T-helper 1 cell (primary cell): ENCODE data around the gene LPCAT1.
"Not testable (repeated sequence)": the region's sequence is repeated elsewhere in the genome, so short reads cannot be mapped to it uniquely, and the experiment has no call there.

Source experiments
- DNase-seq, 5 donors: peaks; one replicate each; pipeline ENCODE4 v3.0.0-alpha.2; 2012 to 2020

Gene LPCAT1

DNA sequence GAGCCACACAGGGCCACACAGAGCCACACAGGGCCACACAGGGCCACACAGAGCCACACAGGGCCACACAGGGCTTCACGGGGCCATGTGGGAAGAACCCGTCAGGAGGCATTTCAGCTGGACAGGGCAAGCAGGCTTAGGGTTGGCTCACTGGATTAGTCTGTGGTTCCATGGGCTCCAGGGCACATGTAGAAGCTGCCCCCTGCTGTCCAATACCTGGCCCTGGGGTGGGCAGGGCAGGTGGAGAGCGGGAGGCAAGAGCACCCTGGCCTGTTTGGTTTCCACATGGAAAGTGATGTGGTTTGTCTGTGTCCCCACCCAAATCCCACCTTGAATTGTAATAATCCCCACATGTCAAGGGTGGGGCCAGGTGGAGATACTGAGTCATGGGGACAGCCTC lies 16.4 kb upstream of the LPCAT1 start:
- DNase-seq, result no peak

DNA sequence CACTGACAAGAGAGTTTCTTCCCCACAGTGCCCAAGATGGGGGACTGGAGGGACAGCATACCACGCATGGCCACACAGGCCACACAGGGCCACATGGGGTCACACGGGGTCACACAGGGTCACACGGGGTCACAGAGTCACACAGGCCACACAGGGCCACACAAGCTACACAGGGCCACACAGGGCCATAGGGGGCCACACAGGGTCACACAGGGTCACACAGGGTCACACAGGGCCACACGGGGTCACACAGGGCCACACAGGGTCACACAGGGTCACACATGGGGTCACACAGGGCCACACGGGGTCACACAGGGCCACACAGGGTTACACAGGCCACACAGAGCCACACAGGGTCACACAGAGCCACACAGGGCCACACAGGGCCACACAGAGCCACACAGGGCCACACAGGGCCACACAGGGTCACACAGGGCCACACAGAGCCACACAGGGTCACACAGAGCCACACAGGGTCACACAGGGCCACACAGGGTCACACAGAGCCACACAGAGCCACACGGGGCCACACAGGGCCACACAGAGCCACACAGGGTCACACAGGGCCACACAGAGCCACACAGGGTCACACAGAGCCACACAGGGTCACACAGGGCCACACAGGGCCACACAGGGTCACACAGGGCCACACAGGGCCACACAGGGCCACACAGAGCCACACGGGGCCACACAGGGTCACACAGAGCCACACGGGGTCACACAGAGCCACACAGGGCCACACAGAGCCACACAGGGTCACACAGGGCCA lies 15.8 kb upstream of the LPCAT1 start:
- DNase-seq, result not testable (repeated sequence)

DNA sequence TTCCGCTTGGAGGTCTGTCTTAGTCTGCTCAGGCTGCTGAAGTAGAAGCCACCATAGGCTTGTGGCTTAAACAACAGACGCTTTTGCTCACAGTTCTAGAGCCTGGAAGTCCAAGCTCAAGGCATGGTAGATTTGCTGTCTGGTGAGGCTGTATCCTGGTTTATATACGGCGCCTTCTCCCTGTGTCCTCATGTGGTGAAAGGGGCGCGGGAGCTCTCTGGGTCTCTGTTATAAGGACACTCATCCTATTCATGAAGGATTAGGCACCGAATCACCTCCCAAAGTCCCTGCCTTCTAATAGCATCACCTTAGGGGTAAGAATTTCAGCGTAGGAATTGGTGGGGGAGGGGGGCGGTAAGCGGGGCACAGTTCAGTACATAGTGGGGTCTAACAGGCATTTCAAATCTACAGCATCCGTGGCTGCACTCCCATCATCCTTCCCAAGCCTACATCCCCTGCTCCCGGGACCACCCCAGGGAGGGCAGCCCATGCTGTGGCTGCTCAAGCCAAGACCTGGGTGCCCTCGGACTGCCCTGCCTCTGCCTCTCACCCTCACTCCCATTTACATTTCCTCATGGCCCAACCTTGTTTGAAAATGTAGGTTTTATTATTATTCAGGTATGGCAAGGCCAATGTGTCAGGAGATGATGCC lies 15.1 kb upstream of the LPCAT1 start:
- no peak for DNase-seq

DNA sequence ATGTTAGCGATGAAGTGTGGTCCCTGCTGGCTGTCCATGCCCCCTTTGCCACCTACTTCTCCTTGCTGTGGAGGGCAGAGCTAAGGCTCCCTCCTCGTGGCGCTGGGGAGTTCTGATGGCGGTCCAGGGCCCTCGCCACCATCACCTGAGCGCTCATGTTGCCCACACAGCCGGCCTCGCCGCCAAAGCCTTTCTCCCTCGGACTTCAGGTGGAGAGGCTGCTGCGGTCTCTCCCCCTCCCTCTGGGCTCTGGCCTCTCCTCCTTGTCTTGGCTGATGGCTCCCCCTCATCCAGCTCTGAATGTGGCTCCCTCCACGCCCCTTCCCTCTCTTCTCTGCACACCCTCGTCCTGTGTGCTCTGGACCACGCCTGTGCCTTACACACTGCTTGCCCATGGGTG lies 14.5 kb upstream of the LPCAT1 start:
- no peak for DNase-seq

DNA sequence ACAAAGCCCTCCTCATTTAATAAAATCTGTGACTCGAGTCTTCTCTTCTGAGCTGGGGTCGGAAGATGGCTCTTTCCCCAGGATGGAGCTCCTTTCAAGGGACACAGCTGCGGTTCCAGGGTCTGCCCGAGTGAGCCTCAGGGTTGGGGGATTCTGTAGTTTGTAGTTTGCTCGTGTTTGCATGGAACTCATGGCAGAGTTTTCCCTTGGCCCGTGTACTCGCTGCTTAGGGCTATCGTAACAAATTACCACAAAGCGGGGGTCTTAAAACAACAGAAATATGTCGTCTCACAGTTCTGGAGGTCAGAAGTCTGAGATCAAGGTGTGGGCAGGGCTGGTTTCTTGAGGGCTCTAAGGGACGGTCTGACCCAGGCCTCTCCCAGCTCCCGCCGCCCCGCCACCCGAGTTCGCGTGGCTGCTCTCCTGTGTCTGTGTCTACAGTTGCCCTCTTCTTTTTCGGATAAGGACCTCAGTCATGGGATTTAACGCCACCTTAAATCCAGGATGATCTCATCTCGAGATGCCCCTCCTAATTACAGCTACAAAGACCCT lies 13.9 kb upstream of the LPCAT1 start:
- DNase-seq, result no peak

DNA sequence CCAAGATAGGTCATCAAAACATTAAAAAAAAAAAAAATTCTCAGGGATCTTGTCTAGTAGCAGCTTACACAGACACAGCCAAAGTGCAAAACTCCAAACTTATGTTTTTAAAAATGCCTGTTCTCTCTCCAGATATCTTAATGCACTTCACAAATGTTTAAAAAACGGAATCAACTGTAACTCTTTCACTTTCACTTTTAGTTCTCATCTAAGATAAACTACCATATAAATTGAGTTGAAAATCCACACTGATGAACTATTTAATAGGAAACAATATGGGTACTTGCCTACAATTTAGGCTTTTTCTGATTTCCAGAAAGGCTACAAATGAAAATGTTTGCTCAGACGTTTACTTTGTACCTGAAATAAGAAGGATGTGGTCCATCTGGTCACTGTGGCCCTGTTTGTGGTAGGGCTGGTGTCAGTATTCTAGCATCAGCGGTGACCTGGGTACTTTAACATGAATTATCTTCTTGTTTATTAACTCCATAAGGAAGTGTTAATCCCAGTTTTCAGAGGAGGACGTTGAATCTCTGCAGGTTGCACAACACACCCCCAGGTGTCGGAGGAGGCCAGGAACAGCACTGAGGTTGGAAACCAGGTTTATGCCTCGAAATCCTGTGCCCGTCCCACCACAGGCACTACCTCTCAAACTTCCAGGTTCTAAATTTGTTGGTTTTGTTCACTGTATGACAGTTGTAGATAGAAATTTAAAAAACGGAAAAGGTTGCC lies 13.3 kb upstream of the LPCAT1 start:
- no peak for DNase-seq

DNA sequence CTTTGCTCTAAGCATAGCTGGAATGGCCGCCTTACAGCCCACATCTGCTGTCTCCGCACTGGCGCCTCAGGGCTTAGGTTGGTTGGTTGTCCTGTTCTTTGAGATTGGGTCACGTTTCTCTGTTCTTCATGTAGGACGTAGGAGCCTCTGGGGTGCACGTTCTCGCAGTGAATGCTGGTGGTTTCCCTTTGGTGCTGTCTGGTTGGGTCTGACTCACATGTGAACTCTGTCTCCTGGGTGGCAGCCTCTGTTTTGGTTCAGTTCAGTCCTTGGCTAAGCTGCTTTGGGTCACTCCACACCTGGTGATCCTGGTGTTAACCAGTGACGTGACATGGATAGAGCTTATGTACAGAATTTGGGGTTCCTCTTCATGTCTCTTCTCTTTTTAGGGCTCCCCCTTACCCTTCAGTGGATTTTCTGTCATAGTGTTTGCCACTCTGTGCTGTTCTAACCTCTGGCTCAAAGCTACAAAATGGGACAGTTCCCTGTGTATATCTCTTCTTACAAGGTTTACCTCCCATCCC lies 12.6 kb upstream of the LPCAT1 start:
- DNase-seq, result peak; percentile 31 to 80 (median 53)

DNA sequence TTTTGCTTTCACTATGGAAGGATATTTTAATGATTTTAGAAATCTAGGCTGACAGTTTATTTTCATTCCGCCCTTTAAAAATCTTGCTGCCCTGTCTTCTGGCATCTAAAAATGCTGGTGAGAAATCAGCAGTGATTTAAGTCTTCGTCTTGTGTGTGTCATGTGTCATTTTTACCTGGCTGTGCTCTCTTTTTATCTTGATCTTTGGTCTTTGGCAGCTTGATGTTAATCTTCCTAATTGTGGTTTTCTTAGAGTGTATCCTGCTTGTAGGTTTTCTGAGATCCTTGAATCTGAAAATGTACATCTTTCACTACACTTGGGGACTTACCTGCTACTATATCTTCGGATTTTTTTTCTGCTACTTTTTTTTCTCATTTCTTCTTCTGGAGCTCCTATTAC lies 11.9 kb upstream of the LPCAT1 start:
- no peak for DNase-seq

DNA sequence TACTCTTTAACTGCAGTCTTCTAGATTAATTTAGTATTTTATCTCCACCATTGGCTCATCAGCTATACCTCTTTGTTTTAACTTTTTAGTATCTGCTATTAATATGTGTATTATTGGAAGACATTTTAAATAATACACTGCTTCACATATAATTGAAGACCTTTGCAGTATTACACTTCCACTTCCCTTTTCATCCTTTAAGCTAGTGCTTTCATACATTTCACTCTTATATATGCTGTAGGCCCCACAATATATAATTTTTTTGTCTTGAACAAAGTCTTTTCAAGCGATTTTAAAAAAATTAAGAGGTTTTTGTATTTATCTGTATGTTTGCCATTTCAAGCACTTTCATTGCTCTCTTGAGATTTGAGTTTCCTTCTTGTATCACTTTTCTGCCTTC lies 8.6 kb upstream of the LPCAT1 start:
- DNase-seq, result no peak

DNA sequence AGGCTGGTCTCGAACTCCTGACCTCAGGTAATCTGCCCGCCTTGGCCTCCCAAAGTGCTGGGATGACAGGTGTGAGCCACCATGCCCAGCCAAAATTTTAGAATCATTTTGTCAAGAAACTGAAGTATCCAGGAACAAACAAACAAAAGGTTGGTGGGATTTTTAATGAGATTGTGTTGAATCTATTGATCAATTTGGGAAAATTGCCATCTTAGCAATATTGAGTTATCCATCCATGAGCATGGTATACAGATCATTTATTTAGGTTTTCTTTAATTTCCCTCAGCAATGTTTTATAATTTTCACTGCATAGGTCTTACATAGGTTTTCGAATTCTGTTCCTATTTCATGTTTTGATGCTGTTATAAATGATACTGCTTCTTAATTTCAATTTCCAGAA lies 5.7 kb upstream of the LPCAT1 start:
- DNase-seq, result no peak

DNA sequence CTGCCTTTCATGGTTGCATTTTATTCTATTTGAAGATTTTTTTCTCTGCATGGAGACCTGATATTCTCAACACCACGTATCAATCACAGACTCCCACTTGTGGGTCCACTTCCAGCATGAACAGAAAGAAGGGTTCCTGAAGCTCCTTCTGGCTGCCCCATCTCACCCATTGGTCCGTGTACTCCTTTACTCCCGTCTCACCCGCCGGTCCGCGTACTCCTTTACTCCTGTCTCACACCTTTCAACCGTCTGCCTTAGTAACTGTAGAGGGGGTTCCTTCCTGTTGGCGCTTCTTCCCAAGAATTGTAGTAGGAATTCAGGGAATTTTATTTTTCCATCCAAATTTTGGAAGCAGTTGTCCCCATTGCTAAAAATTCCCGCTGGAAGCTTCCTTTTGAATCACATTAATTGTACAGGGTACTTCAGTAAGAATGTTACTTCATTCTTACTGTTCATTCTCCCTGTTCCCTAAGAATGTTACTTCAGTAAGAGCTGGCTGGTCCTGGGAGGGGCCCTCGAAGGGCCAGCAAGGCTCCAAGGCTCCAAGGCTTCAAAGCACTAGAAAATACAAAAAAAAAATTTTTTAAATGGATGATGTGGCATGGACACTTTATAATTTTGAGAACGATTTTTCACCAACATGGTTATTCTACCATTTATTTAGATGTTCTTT lies 3.9 kb upstream of the LPCAT1 start:
- no peak for DNase-seq

DNA sequence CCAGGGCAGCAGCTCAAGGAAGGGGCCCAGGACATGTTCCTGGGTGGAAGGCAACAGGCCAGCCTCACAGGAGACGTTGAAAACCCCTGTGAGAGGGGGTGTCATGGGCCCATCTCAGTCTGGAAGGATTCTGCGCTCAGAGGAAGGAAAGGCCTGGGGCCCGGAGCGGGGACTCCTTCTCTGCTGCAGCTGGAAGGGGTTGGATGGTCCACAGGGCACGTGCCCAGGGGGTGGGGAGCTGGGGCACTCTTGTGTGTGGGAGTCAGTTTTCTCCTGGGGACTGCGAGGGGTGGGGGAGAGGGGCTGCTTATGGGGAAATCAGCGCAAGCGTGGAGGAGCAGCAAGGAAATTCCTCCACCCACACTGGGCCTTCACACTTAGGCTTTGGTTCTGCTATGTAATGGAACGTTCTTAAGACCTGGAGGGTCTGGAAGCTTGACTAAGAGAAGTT lies 2.9 kb upstream of the LPCAT1 start:
- no peak for DNase-seq

DNA sequence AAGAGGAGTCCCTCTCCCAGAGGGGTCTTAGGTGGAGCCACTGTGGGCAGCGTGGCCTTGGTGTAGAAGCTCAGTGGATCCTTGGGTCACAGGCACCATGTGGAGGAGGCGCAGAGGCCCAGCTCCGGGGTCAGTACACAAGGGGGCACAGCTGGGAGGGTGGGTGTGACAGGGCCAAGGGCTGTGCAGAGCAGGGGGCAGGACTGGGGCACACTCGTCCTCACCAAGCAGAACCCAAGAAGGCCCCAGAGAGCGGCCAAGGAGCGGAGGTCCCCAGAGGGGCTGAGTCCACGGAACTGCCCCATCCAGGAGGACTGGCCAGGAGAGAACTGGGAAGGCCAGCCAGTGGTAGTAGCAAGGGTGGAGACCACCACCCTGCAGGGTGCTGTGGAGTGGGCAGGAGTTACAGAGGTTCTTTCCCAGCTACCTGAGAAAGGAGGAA lies 2.5 kb upstream of the LPCAT1 start:
- no peak for DNase-seq

DNA sequence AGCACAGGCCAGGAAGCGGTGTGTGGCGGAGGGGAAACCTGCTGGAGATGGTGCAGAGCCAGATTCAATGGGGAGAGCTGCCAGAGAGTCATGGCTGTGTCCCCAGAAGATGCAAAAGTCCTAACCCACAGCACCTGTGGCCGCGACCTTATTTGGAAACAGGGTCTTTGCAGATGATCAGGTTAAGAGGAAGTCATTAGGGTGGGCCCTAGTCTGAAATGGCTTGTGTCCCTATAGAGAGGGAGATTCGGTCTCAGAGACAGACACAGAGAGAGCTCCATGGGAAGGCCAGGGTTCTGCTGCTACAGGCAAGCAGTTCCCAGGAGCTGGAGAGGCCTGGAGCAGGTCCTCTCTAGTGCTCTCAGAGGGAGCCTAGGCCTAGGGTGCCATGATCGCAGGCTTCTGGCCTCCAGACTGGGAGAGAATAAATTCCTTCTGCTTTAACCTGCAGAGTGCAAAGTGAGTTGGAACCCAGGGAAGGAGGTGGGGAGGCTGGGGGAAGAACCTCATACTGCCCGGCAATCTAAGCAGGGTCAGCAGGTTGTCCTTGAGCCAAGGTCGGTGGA lies 1.9 kb upstream of the LPCAT1 start:
- no peak for DNase-seq

DNA sequence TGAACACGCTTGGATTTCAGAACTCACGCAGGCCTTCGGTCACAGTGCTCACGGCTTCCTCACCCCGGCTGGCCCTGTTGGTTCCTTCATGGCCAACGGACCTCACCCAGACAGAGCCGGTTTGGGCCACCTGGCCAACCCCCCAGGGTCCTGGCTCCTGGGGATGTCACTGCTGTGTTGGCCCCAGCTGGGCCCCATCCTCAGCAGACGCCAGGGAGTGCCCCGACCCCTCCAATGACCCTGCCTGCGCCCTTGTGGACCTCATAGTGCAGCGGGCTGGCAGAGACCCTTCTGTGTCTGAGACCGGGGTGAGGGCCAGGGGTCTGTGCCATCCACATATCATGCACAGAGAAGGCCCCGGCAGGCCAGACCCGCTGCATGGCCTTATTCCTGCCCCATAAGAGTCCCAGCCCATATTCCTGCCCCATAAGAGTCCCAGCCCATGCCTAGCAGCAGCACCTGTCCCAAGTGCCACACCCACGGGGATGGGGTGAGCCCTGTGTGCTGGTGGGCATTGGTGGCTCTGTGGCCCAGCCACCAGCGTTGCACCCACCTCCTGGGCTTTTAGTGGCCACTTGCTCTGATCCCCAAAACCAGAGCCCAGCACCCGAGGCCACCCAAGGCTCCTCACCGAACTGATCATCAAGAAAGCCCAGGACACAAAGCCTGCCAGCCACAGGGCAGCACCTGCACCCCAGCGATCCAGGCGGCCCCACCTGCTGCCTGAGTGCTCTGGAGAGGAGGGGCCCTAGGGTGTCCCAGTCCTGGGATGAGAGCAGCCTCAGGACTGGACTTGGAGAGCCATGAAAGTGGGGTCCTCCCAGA lies 1.3 kb upstream of the LPCAT1 start:
- no peak for DNase-seq

DNA sequence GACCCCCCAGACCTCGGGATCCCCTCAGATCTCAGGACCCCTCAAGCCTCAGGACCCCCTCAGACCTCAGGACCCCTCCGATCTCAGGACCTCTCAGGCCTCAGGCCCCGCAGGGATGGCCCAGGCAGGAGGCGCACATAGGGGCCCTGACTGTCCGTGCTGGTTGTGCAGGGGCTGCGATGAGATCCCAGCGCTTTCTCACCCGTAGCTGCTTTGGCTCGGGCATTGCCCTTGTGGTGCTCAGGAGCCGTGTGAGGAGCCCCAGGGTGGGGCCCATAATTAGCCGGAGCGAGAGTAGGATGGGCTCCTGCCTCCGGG lies 680 bp upstream of the LPCAT1 start:
- no peak for DNase-seq

DNA sequence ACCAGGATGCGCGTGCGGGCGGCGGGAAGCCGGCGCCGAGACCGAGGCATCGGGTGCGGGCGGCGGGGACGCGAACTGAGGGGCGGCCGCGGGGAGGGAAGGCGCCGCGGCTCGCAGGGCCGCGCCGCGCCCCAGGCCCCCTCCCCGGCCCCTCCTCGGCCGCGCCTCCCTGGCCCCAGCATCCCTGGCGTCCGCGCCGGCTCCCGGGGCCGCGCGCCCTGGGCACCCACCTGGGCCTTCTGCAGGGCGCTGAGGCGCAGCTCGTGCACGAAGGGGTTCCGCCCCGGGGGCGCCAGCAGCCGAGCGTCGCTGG lies 324 bp downstream of the LPCAT1 start:
- DNase-seq, result peak in 3 of 5 donors; percentile 18 to 32 (median 23)

DNA sequence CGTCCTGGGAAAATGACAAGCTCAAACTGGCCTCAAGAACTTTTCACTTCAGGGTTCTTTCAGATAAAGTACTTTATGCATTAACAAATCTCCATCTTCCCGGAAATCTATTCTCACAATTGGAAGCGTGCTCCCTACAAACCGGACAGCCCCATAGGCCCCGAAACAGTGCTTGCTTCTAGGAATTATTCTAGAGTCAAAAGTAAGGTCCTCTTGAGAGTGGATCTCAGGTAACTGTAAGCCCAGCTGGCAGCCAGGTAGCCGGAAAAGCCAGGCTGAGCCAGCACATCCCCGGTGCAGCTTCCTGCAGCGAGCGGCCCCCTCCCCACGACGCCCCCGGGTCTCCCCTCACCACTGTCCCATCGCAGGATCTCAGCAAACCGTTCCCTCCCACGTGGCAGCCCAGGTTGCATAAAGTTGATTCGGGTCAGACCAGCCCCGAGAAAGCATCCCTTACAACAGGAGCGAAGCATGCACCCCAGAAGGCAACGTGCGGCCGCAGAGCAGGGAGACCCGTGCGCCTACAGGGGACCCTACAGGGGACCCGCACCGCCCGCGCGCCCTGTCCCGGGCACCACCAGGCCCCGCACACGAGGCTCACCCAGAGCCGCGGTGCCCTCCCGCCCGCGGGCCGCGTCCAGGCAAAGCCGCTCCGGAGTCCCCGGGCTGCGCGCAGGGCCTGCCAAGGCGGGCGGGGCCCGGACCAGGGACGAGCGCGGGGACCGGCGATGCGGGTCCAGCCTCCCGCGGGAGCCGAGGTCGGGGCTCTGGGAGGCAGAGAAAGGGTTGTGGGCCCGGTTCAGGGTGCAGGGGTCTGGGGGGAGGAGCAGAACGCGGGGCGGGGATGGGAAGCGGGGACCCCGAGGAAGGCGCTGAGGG lies 920 bp downstream of the LPCAT1 start:
- DNase-seq, result no peak

DNA sequence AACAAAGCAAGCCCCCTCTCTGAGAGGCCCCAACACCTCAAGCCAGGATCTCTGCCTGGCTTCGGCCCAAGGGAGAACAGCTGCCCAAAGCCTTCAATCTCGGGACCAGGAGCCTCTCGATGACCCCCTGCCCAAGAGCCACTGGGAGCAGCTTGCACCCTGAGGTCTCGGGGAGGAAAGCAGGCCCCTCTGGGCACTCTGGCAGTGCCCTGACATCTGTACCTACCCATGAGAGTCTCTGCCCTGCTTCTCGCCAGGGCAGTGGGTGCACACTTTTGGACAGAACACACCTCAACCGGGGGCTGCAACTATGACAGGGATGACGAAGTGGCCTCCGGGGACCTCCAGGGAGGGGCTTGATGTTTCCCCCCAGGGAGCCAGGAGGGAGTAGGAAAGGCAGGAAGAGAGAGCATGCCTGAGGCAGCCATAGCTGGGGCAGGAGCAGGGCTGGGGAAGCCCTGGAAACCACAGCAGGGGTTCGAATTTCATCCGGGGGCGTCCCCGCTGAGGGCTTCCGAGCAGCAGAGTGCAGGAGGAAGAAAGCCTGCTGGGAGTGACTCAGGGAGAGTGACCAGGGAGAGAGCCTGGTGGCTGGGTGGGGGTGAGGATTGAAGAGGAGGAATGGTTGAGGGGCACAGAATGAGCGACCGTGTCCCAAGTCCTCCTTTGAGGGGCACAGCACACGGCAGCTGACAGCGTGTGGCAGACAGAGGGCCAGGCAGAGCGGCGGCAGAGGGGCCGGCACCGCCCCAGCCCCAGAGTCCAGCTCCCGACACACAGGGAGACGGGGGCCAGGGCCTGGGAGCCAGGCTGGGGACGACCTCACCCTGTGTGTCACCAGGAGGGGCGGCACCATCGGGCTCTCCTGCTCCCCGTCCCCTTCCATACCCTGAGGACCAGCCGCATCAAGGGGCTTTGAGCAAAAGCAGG lies 1.8 kb downstream of the LPCAT1 start:
- no peak for DNase-seq
